ENCODE measurements around the gene ARID3A.

ARID3A gene

DNA sequence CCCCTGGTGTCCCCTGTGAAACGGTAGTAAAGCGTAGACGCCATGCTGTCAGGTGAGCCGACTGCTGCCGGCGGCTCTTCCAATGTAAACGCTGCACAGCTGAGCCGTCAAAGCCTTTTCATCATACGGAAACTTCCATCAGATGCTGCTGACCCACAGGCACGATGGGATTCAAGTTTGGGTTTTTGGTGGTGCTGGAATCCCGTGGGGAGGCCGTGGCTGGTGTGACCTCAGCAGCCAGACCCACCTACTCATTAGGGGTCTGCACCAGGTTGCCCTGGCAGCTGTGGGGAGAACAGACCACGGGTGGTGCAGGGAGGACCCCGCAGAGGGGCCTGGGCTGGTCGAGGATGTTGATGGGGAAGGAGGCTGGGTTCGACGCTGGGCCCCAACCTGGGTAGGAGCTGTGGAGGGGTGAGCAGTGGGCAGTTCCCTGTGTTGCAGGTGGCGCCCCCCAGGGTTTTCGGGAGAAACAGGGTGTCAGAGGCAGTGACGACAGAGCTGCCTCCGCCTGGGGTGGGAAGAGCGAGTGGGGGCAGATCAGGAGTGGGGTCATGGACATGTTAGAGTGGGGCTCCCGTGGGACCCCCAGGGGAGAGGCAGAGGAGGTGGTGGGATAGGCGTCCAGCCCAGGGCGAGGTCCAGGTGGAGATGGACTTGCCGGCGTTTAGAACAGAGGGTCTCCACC, 81.0 kb downstream of the ARID3A start:
- TF ChIP-seq, protein P1, sequence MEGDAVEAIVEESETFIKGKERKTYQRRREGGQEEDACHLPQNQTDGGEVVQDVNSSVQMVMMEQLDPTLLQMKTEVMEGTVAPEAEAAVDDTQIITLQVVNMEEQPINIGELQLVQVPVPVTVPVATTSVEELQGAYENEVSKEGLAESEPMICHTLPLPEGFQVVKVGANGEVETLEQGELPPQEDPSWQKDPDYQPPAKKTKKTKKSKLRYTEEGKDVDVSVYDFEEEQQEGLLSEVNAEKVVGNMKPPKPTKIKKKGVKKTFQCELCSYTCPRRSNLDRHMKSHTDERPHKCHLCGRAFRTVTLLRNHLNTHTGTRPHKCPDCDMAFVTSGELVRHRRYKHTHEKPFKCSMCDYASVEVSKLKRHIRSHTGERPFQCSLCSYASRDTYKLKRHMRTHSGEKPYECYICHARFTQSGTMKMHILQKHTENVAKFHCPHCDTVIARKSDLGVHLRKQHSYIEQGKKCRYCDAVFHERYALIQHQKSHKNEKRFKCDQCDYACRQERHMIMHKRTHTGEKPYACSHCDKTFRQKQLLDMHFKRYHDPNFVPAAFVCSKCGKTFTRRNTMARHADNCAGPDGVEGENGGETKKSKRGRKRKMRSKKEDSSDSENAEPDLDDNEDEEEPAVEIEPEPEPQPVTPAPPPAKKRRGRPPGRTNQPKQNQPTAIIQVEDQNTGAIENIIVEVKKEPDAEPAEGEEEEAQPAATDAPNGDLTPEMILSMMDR (IDR thresholded peaks at IDR 0.05; ENCODE audit: low read depth, low read length) = no peak
- no peak overlapping the region for H3K4me3 ChIP-seq (ENCODE audit: low read depth, low read length)

DNA sequence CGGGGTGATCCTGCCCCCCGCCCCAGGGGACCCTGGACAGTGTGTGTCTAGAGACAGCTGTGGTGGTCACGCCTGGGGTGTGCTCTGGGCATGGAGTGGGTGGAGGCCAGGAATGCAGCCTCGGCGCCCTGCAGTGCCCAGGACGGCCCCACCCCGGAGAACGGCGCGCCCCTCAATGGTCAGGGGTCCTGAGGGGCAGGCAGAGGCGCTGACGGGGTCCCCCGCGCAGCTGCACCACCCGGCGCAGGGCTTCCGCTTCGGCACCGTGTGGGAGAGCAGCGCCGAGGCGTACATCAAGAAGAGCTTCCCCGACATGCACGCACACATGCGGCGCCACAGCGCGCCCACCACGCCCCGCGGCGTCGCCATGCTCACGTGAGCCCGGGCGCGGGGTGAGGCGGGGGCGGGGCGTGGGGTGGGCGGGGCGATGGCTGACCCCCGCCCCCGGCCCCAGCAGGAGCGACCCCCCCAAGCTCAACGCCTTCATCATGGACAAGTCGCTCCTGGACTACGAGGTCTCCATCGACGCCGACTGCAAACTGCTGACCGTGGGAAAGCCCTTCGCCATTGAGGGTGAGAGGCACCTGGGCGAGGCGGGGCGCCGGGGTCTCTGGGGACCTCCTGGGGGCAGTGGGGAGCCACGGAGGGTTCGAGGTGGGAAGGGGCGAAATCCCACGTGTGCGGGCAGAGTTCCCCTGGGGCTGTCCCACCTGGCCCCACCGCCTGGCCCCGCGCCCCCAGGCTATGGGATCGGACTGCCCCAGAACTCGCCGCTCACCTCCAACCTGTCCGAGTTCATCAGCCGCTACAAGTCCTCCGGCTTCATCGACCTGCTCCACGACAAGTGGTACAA, 81.8 kb downstream of the ARID3A start:
- H3K4me3 ChIP-seq (ENCODE audit: low read depth, low read length) = no peak overlapping the region
- TF ChIP-seq, protein P1 (IDR thresholded peaks at IDR 0.05; ENCODE audit: low read depth, low read length) = no peak

DNA sequence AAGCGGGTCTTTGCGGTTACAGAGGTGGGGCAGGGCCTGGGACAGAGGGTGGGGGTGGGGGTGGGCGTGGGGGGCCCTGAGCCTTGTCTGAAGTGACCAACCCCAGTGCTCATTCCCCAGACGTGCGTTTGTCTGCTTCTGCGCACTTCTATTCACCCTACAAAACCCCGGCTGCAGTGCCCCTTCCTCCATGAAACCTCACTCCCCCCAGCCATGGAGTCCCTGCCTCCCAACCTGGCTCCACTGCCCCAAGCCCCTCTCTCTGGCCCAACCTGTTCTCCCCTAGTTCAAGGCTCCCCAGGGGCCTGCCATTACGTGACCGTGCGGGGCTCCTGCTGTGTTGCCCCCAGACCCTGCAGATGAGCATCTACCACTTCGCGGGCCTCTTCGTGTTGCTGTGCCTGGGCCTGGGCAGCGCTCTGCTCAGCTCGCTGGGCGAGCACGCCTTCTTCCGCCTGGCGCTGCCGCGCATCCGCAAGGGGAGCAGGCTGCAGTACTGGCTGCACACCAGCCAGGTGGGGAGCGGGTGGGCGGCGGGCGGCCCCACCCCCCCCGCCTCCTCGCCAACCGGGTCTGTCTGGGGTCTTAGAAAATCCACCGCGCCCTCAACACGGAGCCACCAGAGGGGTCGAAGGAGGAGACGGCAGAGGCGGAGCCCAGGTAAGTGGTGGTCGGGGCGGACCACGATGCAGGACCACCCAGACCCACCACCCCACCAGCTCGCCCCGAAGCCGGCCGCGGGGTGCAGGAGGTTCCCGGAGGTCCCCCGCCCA, 82.6 kb downstream of the ARID3A start:
- TF ChIP-seq, protein P1 (IDR thresholded peaks at IDR 0.05; ENCODE audit: low read depth, low read length) = no peak
- H3K4me3 ChIP-seq (ENCODE audit: low read depth, low read length) = peak overlapping the region; percentile 39

DNA sequence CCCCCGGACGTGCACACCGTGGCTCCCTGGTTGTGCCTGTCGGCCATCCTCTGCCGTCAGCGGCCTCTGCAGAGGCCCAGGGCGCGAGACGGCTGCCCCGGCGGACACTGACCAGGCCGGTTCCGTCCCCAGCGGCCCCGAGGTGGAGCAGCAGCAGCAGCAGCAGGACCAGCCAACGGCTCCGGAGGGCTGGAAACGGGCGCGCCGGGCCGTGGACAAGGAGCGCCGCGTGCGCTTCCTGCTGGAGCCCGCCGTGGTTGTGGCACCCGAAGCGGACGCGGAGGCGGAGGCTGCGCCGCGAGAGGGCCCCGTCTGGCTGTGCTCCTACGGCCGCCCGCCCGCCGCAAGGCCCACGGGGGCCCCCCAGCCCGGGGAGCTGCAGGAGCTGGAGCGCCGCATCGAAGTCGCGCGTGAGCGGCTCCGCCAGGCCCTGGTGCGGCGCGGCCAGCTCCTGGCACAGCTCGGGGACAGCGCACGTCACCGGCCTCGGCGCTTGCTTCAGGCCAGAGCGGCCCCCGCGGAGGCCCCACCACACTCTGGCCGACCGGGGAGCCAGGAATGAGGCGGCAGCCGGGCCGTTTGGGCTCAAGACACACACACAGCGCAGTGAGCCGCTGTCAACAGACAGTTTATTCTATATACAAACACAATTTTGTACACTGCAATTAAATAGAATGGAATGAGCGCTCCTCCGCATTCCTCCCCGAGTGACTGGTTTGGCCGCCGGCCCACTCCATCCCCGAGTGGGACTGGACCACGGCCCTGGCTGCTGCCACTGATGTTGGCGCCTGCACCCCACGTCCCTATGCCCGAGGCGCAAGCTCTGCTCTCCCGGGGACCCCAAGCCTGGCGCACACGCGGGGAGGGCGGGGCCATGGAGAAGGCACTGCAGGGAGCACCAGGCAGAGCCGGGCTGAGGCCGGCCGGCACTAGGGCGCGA, 83.5 kb downstream of the ARID3A start:
- TF ChIP-seq, protein P1 (IDR thresholded peaks at IDR 0.05; ENCODE audit: low read depth, low read length) = no peak
- H3K4me3 ChIP-seq (ENCODE audit: low read depth, low read length) = peak overlapping the region; percentile 39

DNA sequence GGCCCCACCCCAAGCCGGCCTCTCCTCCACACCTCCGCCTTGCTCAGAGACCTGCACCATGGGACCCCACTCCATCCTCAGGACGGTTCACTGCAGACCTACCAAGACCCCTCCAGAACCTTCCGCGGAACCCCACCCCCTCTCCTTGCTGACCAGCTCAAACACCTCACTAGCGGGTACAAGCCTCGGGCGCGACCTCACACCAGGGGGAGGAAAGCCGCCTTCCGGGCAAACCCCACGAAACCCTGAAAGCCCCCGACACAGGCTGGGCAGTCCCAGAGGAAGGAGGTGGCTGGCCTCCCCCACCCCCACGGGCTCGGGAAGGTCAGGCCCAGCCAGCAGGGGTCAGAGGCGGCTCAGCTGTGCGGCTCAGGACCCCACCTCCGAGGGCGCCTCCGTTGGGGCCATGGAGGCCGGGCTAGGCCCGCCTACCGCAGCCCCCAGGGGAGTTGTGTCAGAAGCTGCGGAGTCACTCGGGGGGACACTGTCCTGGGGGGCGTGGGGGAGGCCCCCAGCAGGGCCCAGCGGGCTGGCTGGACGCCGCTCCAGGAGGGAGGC, 84.2 kb downstream of the ARID3A start:
- no peak overlapping the region for H3K4me3 ChIP-seq (ENCODE audit: low read depth, low read length)
- TF ChIP-seq, protein P1 (IDR thresholded peaks at IDR 0.05; ENCODE audit: low read depth, low read length) = no peak
